ENCODE data around the gene NEK5.
"Not testable (repeated sequence)": the region's sequence is repeated elsewhere in the genome, so short reads cannot be mapped to it uniquely, and the experiment has no call there.

NEK5 gene

GRCh38 chr13:52128714-52129700 lies at the start of gene NEK5:
TSS of gene NEK5 (minus strand) at chr13:52129073. CDS start at chr13:52127482, 1,591 bp downstream.
- Histone ChIP-seq H3K9ac (ENCODE audit: insufficient read length) (peak within 1 kb of the TSS; percentile 25), H3K9me3 (ENCODE audit: low read depth, low read length) (no peaks in the 10 kb centered on the region), H3K36me3 (ENCODE audit: insufficient read depth, low read length) (no peaks in the 10 kb centered on the region; the same call in 1 of the 2 replicates), H3K27ac (no peak within 1 kb of the TSS), H3K4me3 (peak within 1 kb of the TSS; percentile 83)
- DNase-seq (ENCODE audit: low read depth, low spot score), result no peak
- TF ChIP-seq FOXP2 (optimal IDR thresholded peaks at IDR 0.05; ENCODE audit: control extremely low read depth, extremely low read length, insufficient read depth) (no peak), EZH2 (IDR thresholded peaks at IDR 0.05) (no peak), POLR2AphosphoS5 (IDR thresholded peaks at IDR 0.05; ENCODE audit: borderline replicate concordance, low read depth, low read length) (no peak)

- no peaks in the 10 kb centered on the region for H3K9me3 ChIP-seq (ENCODE audit: low read depth, low read length)
- peaks cover 62% of the 10 kb centered on the region for H3K36me3 ChIP-seq (ENCODE audit: insufficient read depth, low read length)
- no peak overlapping the region for H3K4me3 ChIP-seq
- DNase-seq (ENCODE audit: low read depth, low spot score), result no peak
- H3K27ac ChIP-seq, result no peak overlapping the region
- TF ChIP-seq POLR2AphosphoS5 (IDR thresholded peaks at IDR 0.05; ENCODE audit: borderline replicate concordance, low read depth, low read length) (no peak), FOXP2 (optimal IDR thresholded peaks at IDR 0.05; ENCODE audit: control extremely low read depth, extremely low read length, insufficient read depth) (no peak), EZH2 (IDR thresholded peaks at IDR 0.05) (no peak)
- H3K9ac ChIP-seq (ENCODE audit: insufficient read length), result no peak overlapping the region
Observed at GRCh38 chr13:52177276-52177675, 48.4 kb upstream of the NEK5 start.

GRCh38 chr13:52173970-52174369 lies 45.1 kb upstream of the NEK5 start:
- DNase-seq (ENCODE audit: low read depth, low spot score); H3K4me3 ChIP-seq; H3K9ac ChIP-seq (ENCODE audit: insufficient read length); H3K9me3 ChIP-seq (ENCODE audit: low read depth, low read length); H3K27ac ChIP-seq: not testable (repeated sequence)
- peaks cover 68% of the 10 kb centered on the region for H3K36me3 ChIP-seq (ENCODE audit: insufficient read depth, low read length)

- TF ChIP-seq EZH2 (IDR thresholded peaks at IDR 0.05), result no peak
- TF ChIP-seq FOXP2 (optimal IDR thresholded peaks at IDR 0.05; ENCODE audit: control extremely low read depth, extremely low read length, insufficient read depth), result no peak
- TF ChIP-seq POLR2AphosphoS5 (IDR thresholded peaks at IDR 0.05; ENCODE audit: borderline replicate concordance, low read depth, low read length), result no peak
- DNase-seq (ENCODE audit: low read depth, low spot score), result no peak
- Histone ChIP-seq H3K9me3 (ENCODE audit: low read depth, low read length) (no peaks in the 10 kb centered on the region), H3K36me3 (ENCODE audit: insufficient read depth, low read length) (peaks cover 72% of the 10 kb centered on the region), H3K9ac (ENCODE audit: insufficient read length) (no peak overlapping the region), H3K4me3 (no peak overlapping the region), H3K27ac (no peak overlapping the region)
Observed at GRCh38 chr13:52173373-52173772, 44.5 kb upstream of the NEK5 start.

- H3K27ac ChIP-seq; H3K4me3 ChIP-seq; H3K9ac ChIP-seq (ENCODE audit: insufficient read length); H3K9me3 ChIP-seq (ENCODE audit: low read depth, low read length); DNase-seq (ENCODE audit: low read depth, low spot score): not testable (repeated sequence)
- peaks cover 60% of the 10 kb centered on the region for H3K36me3 ChIP-seq (ENCODE audit: insufficient read depth, low read length)
Observed at GRCh38 chr13:52171686-52172085, 42.8 kb upstream of the NEK5 start.

GRCh38 chr13:52170828-52171391 lies 42.0 kb upstream of the NEK5 start:
- not testable (repeated sequence) for DNase-seq (ENCODE audit: low read depth, low spot score); H3K9me3 ChIP-seq (ENCODE audit: low read depth, low read length); H3K9ac ChIP-seq (ENCODE audit: insufficient read length); H3K4me3 ChIP-seq; H3K27ac ChIP-seq
- H3K36me3 ChIP-seq (ENCODE audit: insufficient read depth, low read length), result peaks cover 59% of the 10 kb centered on the region

- Histone ChIP-seq H3K9me3 (ENCODE audit: low read depth, low read length) (no peaks in the 10 kb centered on the region), H3K36me3 (ENCODE audit: insufficient read depth, low read length) (peaks cover 53% of the 10 kb centered on the region), H3K27ac (no peak overlapping the region), H3K9ac (ENCODE audit: insufficient read length) (no peak overlapping the region), H3K4me3 (no peak overlapping the region)
- no peak for DNase-seq (ENCODE audit: low read depth, low spot score)
- TF ChIP-seq POLR2AphosphoS5 (IDR thresholded peaks at IDR 0.05; ENCODE audit: borderline replicate concordance, low read depth, low read length) (no peak), EZH2 (IDR thresholded peaks at IDR 0.05) (no peak), FOXP2 (optimal IDR thresholded peaks at IDR 0.05; ENCODE audit: control extremely low read depth, extremely low read length, insufficient read depth) (no peak)
Observed at GRCh38 chr13:52169839-52170238, 41.0 kb upstream of the NEK5 start.

- H3K9me3 ChIP-seq (ENCODE audit: low read depth, low read length), result no peaks in the 10 kb centered on the region
- H3K9ac ChIP-seq (ENCODE audit: insufficient read length), result no peak overlapping the region
- TF ChIP-seq POLR2AphosphoS5 (IDR thresholded peaks at IDR 0.05; ENCODE audit: borderline replicate concordance, low read depth, low read length) (no peak), FOXP2 (optimal IDR thresholded peaks at IDR 0.05; ENCODE audit: control extremely low read depth, extremely low read length, insufficient read depth) (no peak), EZH2 (IDR thresholded peaks at IDR 0.05) (no peak)
- H3K36me3 ChIP-seq (ENCODE audit: insufficient read depth, low read length), result peaks cover 25% of the 10 kb centered on the region
- DNase-seq (ENCODE audit: low read depth, low spot score), result no peak
- no peak overlapping the region for H3K4me3 ChIP-seq
- no peak overlapping the region for H3K27ac ChIP-seq
Observed at GRCh38 chr13:52165411-52165810, 36.5 kb upstream of the NEK5 start.

GRCh38 chr13:52164989-52165388 lies 36.1 kb upstream of the NEK5 start:
- Histone ChIP-seq H3K9ac (ENCODE audit: insufficient read length) (no peak overlapping the region), H3K36me3 (ENCODE audit: insufficient read depth, low read length) (peaks cover 21% of the 10 kb centered on the region), H3K4me3 (no peak overlapping the region), H3K27ac (no peak overlapping the region), H3K9me3 (ENCODE audit: low read depth, low read length) (no peaks in the 10 kb centered on the region)
- DNase-seq (ENCODE audit: low read depth, low spot score), result no peak
- no peak for TF ChIP-seq POLR2AphosphoS5 (IDR thresholded peaks at IDR 0.05; ENCODE audit: borderline replicate concordance, low read depth, low read length)
- TF ChIP-seq EZH2 (IDR thresholded peaks at IDR 0.05), result no peak
- TF ChIP-seq FOXP2 (optimal IDR thresholded peaks at IDR 0.05; ENCODE audit: control extremely low read depth, extremely low read length, insufficient read depth), result no peak

GRCh38 chr13:52163878-52164277 lies 35.0 kb upstream of the NEK5 start:
- not testable (repeated sequence) for DNase-seq (ENCODE audit: low read depth, low spot score); H3K4me3 ChIP-seq; H3K9me3 ChIP-seq (ENCODE audit: low read depth, low read length); H3K27ac ChIP-seq; H3K9ac ChIP-seq (ENCODE audit: insufficient read length)
- peaks cover 11% of the 10 kb centered on the region for H3K36me3 ChIP-seq (ENCODE audit: insufficient read depth, low read length)
